Neural cell (in vitro differentiated cells): ENCODE measurements around the gene VSTM2B. TPM values are rescaled to one million over a fixed set of nuclear protein-coding genes. Genes with fewer than 3 reads are reported as not detected.

Experiments used
- H2AFZ ChIP-seq: fragments of 200-600, 300-800 bp; sonication (generic), shearing (Covaris generic); 2 replicates; pipeline ENCODE4 v1.6.0; 2014; ENCODE audit warnings: low read depth, mild to moderate bottlenecking, antibody characterized with exemption, low read length, moderate library complexity
- H3F3A ChIP-seq: fragments of 200-600 bp; shearing (Covaris generic); 2 replicates; pipeline ENCODE4 v1.6.1; 2016; ENCODE audit warnings: mild to moderate bottlenecking, moderate library complexity, mixed read lengths, antibody characterized with exemption, low read length; ENCODE audit not compliant: insufficient read depth, poor library complexity, severe bottlenecking
- H3K27ac ChIP-seq: fragments of 200-600, 300-800 bp; sonication (generic), shearing (Covaris generic); 2 replicates; pipeline ENCODE4 v1.5.1; 2014; ENCODE audit warnings: mild to moderate bottlenecking, low read length, moderate library complexity
- H3K27me3 ChIP-seq: fragments of 300-800, 200-600 bp; sonication (generic), shearing (Covaris generic); 2 replicates; pipeline ENCODE4 v1.6.0; 2014; ENCODE audit warnings: mild to moderate bottlenecking, low read depth, low read length, moderate library complexity; ENCODE audit not compliant: insufficient read depth
- H3K36me3 ChIP-seq: fragments of 300-800, 200-600 bp; sonication (generic), shearing (Covaris generic); 2 replicates; pipeline ENCODE4 v1.5.1; 2014; ENCODE audit warnings: mild to moderate bottlenecking, antibody characterized with exemption, low read length, moderate library complexity; ENCODE audit not compliant: insufficient read depth
- H3K4me2 ChIP-seq: fragments of 300-800, 200-600 bp; sonication (generic), shearing (Covaris generic); 2 replicates; pipeline ENCODE4 v1.6.0; 2014; ENCODE audit warnings: mild to moderate bottlenecking, low read length
- H3K4me3 ChIP-seq: fragments of 300-800, 200-600 bp; sonication (generic), shearing (Covaris generic); 2 replicates; pipeline ENCODE4 v1.5.1; 2014; ENCODE audit warnings: mild to moderate bottlenecking, low read length, moderate library complexity
- H3K79me2 ChIP-seq: fragments of 200-600 bp; shearing (Covaris generic); replicated peaks from 2 replicates; pipeline ENCODE4 v1.6.0; 2014; ENCODE audit warnings: mild to moderate bottlenecking, low read length, moderate library complexity; ENCODE audit not compliant: insufficient read depth
- H3K9ac ChIP-seq: fragments of 300-800, 200-600 bp; sonication (generic), shearing (Covaris generic); 2 replicates; pipeline ENCODE4 v1.6.1; 2016; ENCODE audit warnings: mild to moderate bottlenecking, low read length, mixed read lengths
- H3K9me2 ChIP-seq: fragments of 200-600 bp; shearing (Covaris generic); 2 replicates; pipeline ENCODE4 v1.6.1; 2016; ENCODE audit warnings: mild to moderate bottlenecking, low read length, mixed read lengths; ENCODE audit not compliant: insufficient read depth
- H3K9me3 ChIP-seq: fragments of 200-600, 300-800 bp; sonication (generic), shearing (Covaris generic); 2 replicates; pipeline ENCODE4 v1.6.1; 2016; ENCODE audit warnings: mild to moderate bottlenecking, mixed run types, low read length, moderate library complexity, mixed read lengths
- H4K20me1 ChIP-seq: fragments of 200-600 bp; shearing (Covaris generic); 2 replicates; pipeline ENCODE4 v1.6.1; 2016; ENCODE audit warnings: mild to moderate bottlenecking, mixed run types; ENCODE audit not compliant: insufficient read depth
- CTCF ChIP-seq: fragments of 450-650 bp; IDR thresholded peaks from 2 replicates; pipeline ENCODE4 v1.5.1; 2014; ENCODE audit warnings: antibody characterized with exemption, mild to moderate bottlenecking, moderate library complexity; ENCODE audit not compliant: poor library complexity, severe bottlenecking
- EP300 ChIP-seq: fragments of 450-650 bp; conservative IDR thresholded peaks from 2 replicates; pipeline ENCODE4 v1.6.1; 2014; ENCODE audit warnings: antibody characterized with exemption, mild to moderate bottlenecking, moderate library complexity; ENCODE audit not compliant: poor library complexity, severe bottlenecking
- EZH2 ChIP-seq: fragments of 200-600, 300-800 bp; shearing (Covaris generic), sonication (generic); IDR thresholded peaks from 2 replicates; pipeline ENCODE4 v1.6.1; 2014; ENCODE audit warnings: antibody characterized with exemption, low read length, borderline replicate concordance, mild to moderate bottlenecking; ENCODE audit not compliant: insufficient read depth, poor library complexity, severe bottlenecking
- MXI1 ChIP-seq: fragments of 450-650 bp; conservative IDR thresholded peaks from 2 replicates; pipeline ENCODE4 v1.6.1; 2014; ENCODE audit warnings: antibody characterized with exemption, mild to moderate bottlenecking; ENCODE audit not compliant: poor library complexity, severe bottlenecking
- POLR2AphosphoS5 ChIP-seq: IDR thresholded peaks from 2 replicates; pipeline ENCODE4 v1.6.1; 2012
- RAD21 ChIP-seq: fragments of 450-650 bp; conservative IDR thresholded peaks from 2 replicates; pipeline ENCODE4 v1.6.1; 2014; ENCODE audit warnings: antibody characterized with exemption, mild to moderate bottlenecking, moderate library complexity
- REST ChIP-seq: IDR thresholded peaks from 2 replicates; pipeline ENCODE4 v1.6.1; 2012; ENCODE audit warnings: borderline replicate concordance
- TAF1 ChIP-seq: IDR thresholded peaks from 2 replicates; pipeline ENCODE4 v1.6.1; 2012; ENCODE audit warnings: low read depth
- polyA plus RNA-seq: library from polyadenylated mRNA; depleted of rRNA; stranded (reverse); fragments of >200 nt; gene quantifications from 2 replicates; pipeline ENCODE4 v1.2.3, GENCODE V29; 2014

The VSTM2B gene
- polyA plus RNA-seq, 1 donor from 2014 or later = 24.4 TPM

- Histone ChIP-seq H3K9me2 (no peaks in the 10 kb centered on the region), H3K9ac (no peak overlapping the region), H3K27ac (no peak overlapping the region), H3K79me2 (no peaks in the 10 kb centered on the region), H4K20me1 (no peaks in the 10 kb centered on the region), H3K4me2 (no peak overlapping the region), H2AFZ (no peak overlapping the region), H3K27me3 (no peaks in the 10 kb centered on the region), H3K4me3 (no peak overlapping the region), H3F3A (no peaks in the 10 kb centered on the region), H3K36me3 (no peaks in the 10 kb centered on the region), H3K9me3 (no peaks in the 10 kb centered on the region)
- TF ChIP-seq POLR2AphosphoS5 = no peak
- no peak for TF ChIP-seq REST
- no peak for TF ChIP-seq EZH2
- no peak for TF ChIP-seq TAF1
- no peak for TF ChIP-seq RAD21
- TF ChIP-seq MXI1 = no peak
- no peak for TF ChIP-seq EP300
- TF ChIP-seq CTCF = no peak
These were observed 45.9 kb upstream of the VSTM2B start for GRCh38 chr19:29479941-29480340.

GRCh38 chr19:29480507-29480906 is 45.3 kb upstream of the VSTM2B start:
- Histone ChIP-seq H3K9me2 (no peaks in the 10 kb centered on the region), H3K4me3 (no peak overlapping the region), H3F3A (no peaks in the 10 kb centered on the region), H3K9me3 (no peaks in the 10 kb centered on the region), H2AFZ (no peak overlapping the region), H3K36me3 (no peaks in the 10 kb centered on the region), H4K20me1 (no peaks in the 10 kb centered on the region), H3K79me2 (no peaks in the 10 kb centered on the region), H3K9ac (no peak overlapping the region), H3K27me3 (no peaks in the 10 kb centered on the region), H3K4me2 (no peak overlapping the region), H3K27ac (no peak overlapping the region)
- no peak for TF ChIP-seq CTCF
